Neural progenitor cell (in vitro differentiated cells): ENCODE results near the gene USP2. TPM values are rescaled to one million over a fixed set of nuclear protein-coding genes. Genes with fewer than 3 reads are reported as not detected.
A peak's percentile ranks its signal among the peaks of the same experiment; 100 is the strongest.

Source experiments
- DNase-seq: peaks from one replicate; pipeline ENCODE4 v3.0.0-alpha.2; 2016; ENCODE audit warnings: low spot score
- H2AFZ ChIP-seq: fragments of 200-600 bp; sonication (generic); replicated peaks from 2 replicates; pipeline ENCODE4 v1.6.1; 2016; ENCODE audit warnings: antibody characterized with exemption
- H3F3A ChIP-seq: fragments of 200-600 bp; sonication (generic); 2 replicates; pipeline ENCODE4 v1.6.1; 2016; ENCODE audit warnings: antibody characterized with exemption, low read depth
- H3K27ac ChIP-seq: fragments of 200-600 bp; sonication (generic); 2 replicates; pipeline ENCODE4 v1.5.1; 2016; ENCODE audit warnings: mild to moderate bottlenecking
- H3K27me3 ChIP-seq: fragments of 200-600 bp; sonication (generic); 2 replicates; pipeline ENCODE4 v1.6.1; 2016; ENCODE audit warnings: mild to moderate bottlenecking, moderate library complexity
- H3K36me3 ChIP-seq: fragments of 200-600 bp; sonication (generic); 2 replicates; pipeline ENCODE4 v1.5.1; 2016
- H3K4me1 ChIP-seq: fragments of 200-600 bp; sonication (generic); 2 replicates; pipeline ENCODE4 v1.6.1; 2016; ENCODE audit warnings: mixed run types
- H3K4me2 ChIP-seq: fragments of 200-600 bp; sonication (generic); 2 replicates; pipeline ENCODE4 v1.6.1; 2016
- H3K4me3 ChIP-seq: fragments of 200-600 bp; sonication (generic); 2 replicates; pipeline ENCODE4 v1.5.1; 2016
- H3K79me2 ChIP-seq: fragments of 200-600 bp; sonication (generic); 2 replicates; pipeline ENCODE4 v1.6.1; 2016; ENCODE audit warnings: low read depth
- H3K9ac ChIP-seq: fragments of 200-600 bp; sonication (generic); 2 replicates; pipeline ENCODE4 v1.6.1; 2016
- H3K9me3 ChIP-seq: fragments of 200-600 bp; sonication (generic); 2 replicates; pipeline ENCODE4 v1.5.1; 2016; ENCODE audit warnings: low read depth
- H4K20me1 ChIP-seq: fragments of 200-600 bp; sonication (generic); 2 replicates; pipeline ENCODE4 v1.6.1; 2016; ENCODE audit warnings: low read depth
- H3K27ac Mint-ChIP-seq: 3 replicates; pipeline ENCODE4 v1.8.0; 2021; ENCODE audit warnings: mixed read lengths
- H3K27me3 Mint-ChIP-seq: 2 replicates; pipeline ENCODE4 v1.8.0; 2022; ENCODE audit warnings: low read depth, mild to moderate bottlenecking, inconsistent platforms, moderate library complexity, mixed read lengths; ENCODE audit not compliant: insufficient read depth
- H3K36me3 Mint-ChIP-seq: 3 replicates; pipeline ENCODE4 v1.8.0; 2021; ENCODE audit warnings: mixed read lengths
- H3K4me1 Mint-ChIP-seq: 3 replicates; pipeline ENCODE4 v1.8.0; 2021; ENCODE audit warnings: mixed read lengths
- H3K4me3 Mint-ChIP-seq: 3 replicates; pipeline ENCODE4 v1.8.0; 2021; ENCODE audit warnings: mild to moderate bottlenecking, moderate library complexity, mixed read lengths
- H3K9me3 Mint-ChIP-seq: 3 replicates; pipeline ENCODE4 v1.8.0; 2020; ENCODE audit warnings: mixed read lengths
- CTCF ChIP-seq: fragments of 200-600 bp; sonication (generic); IDR thresholded peaks from 2 replicates; pipeline ENCODE4 v1.5.1; 2017; ENCODE audit warnings: antibody characterized with exemption, mild to moderate bottlenecking
- EZH2 ChIP-seq: fragments of 200-600 bp; sonication (generic); IDR thresholded peaks from 2 replicates; pipeline ENCODE4 v1.6.1; 2017; ENCODE audit warnings: antibody characterized with exemption, mild to moderate bottlenecking, moderate library complexity
- EZH2phosphoT487 ChIP-seq: fragments of 200-600 bp; sonication (generic); IDR thresholded peaks from 2 replicates; pipeline ENCODE4 v1.6.1; 2017; ENCODE audit warnings: antibody characterized with exemption
- total RNA-seq: library from RNA; depleted of rRNA; stranded (reverse); fragments of >200 nt; gene quantifications from 2 replicates; pipeline ENCODE4 v1.2.3, GENCODE V29; 2015; ENCODE audit warnings: low replicate concordance

USP2 gene
- total RNA-seq, 1 donor from 2014 or later = 2.6 TPM

- Mint-ChIP-seq H3K36me3 (no peaks in the 10 kb centered on the region), H3K27ac (peak overlapping the region; percentile 60), H3K4me1 (peaks cover 59% of the 10 kb centered on the region), H3K9me3 (no peaks in the 10 kb centered on the region), H3K27me3 (peaks cover 11% of the 10 kb centered on the region), H3K4me3 (peak overlapping the region; percentile 63)
- Histone ChIP-seq H3K4me2 (peak overlapping the region; percentile 64), H3K9me3 (no peaks in the 10 kb centered on the region), H3K9ac (no peak overlapping the region), H3K36me3 (no peaks in the 10 kb centered on the region), H3K79me2 (no peaks in the 10 kb centered on the region), H3K4me3 (no peak overlapping the region), H3K27ac (no peak overlapping the region), H4K20me1 (peaks cover 6% of the 10 kb centered on the region), H3F3A (peaks cover 58% of the 10 kb centered on the region), H3K4me1 (peaks cover 71% of the 10 kb centered on the region), H3K27me3 (no peaks in the 10 kb centered on the region), H2AFZ (no peak overlapping the region)
- TF ChIP-seq EZH2 = no peak
- TF ChIP-seq CTCF = no peak
- no peak for TF ChIP-seq EZH2phosphoT487
- peak; percentile 70 for DNase-seq
Measured at GRCh38 chr11:119376197-119376847, 5.2 kb downstream of the USP2 start.

- Histone ChIP-seq H3K79me2 (no peaks in the 10 kb centered on the region), H3F3A (peaks cover 51% of the 10 kb centered on the region), H3K27me3 (no peaks in the 10 kb centered on the region), H3K9ac (no peak overlapping the region), H3K36me3 (no peaks in the 10 kb centered on the region), H3K27ac (no peak overlapping the region), H4K20me1 (peaks cover 6% of the 10 kb centered on the region), H3K9me3 (no peaks in the 10 kb centered on the region), H3K4me3 (no peak overlapping the region), H3K4me1 (peaks cover 72% of the 10 kb centered on the region), H2AFZ (no peak overlapping the region), H3K4me2 (peak overlapping the region; percentile 64)
- Mint-ChIP-seq H3K36me3 (no peaks in the 10 kb centered on the region), H3K27ac (peak overlapping the region; percentile 60), H3K9me3 (no peaks in the 10 kb centered on the region), H3K4me1 (peaks cover 58% of the 10 kb centered on the region), H3K4me3 (no peak overlapping the region), H3K27me3 (peaks cover 10% of the 10 kb centered on the region)
- DNase-seq = peak; percentile 57
- no peak for TF ChIP-seq CTCF
- no peak for TF ChIP-seq EZH2
- no peak for TF ChIP-seq EZH2phosphoT487
Measured at GRCh38 chr11:119375337-119376196, 5.9 kb downstream of the USP2 start.

GRCh38 chr11:119374632-119375336 is 6.7 kb downstream of the USP2 start:
- Histone ChIP-seq H3K9ac (no peak overlapping the region), H2AFZ (no peak overlapping the region), H3K79me2 (no peaks in the 10 kb centered on the region), H3K4me3 (no peak overlapping the region), H3K4me1 (peaks cover 68% of the 10 kb centered on the region), H3K27ac (no peak overlapping the region), H4K20me1 (peaks cover 6% of the 10 kb centered on the region), H3K36me3 (no peaks in the 10 kb centered on the region), H3K4me2 (peak overlapping the region; percentile 28), H3F3A (peaks cover 51% of the 10 kb centered on the region), H3K9me3 (no peaks in the 10 kb centered on the region), H3K27me3 (no peaks in the 10 kb centered on the region)
- Mint-ChIP-seq H3K27ac (no peak overlapping the region), H3K27me3 (peaks cover 15% of the 10 kb centered on the region), H3K4me1 (peaks cover 64% of the 10 kb centered on the region), H3K36me3 (no peaks in the 10 kb centered on the region), H3K4me3 (peak overlapping the region; percentile 18), H3K9me3 (no peaks in the 10 kb centered on the region)
- DNase-seq = no peak
- no peak for TF ChIP-seq EZH2
- no peak for TF ChIP-seq CTCF
- TF ChIP-seq EZH2phosphoT487 = no peak
